ACC112 (cell line): ENCODE measurements around the gene FMNL2.

ENCODE experiments used
- H2AFZ ChIP-seq: fragments of 200-600 bp; sonication (generic); one replicate; pipeline ENCODE4 v1.6.0; 2017; ENCODE audit warnings: antibody characterized with exemption, low read length; ENCODE audit not compliant: unreplicated experiment
- H3K27ac ChIP-seq: fragments of 200-600 bp; sonication (generic); 2 replicates; pipeline ENCODE4 v1.5.1; 2014; ENCODE audit warnings: low read depth, mild to moderate bottlenecking, antibody characterized with exemption, low read length, moderate library complexity
- H3K27me3 ChIP-seq: fragments of 200-600 bp; sonication (generic); 2 replicates; pipeline ENCODE4 v1.6.1; 2014; ENCODE audit warnings: mild to moderate bottlenecking, antibody characterized with exemption, low read length, moderate library complexity, mixed read lengths; ENCODE audit not compliant: insufficient read depth
- H3K36me3 ChIP-seq: fragments of 200-600 bp; sonication (generic); 2 replicates; pipeline ENCODE4 v1.6.1; 2016; ENCODE audit warnings: mild to moderate bottlenecking, antibody characterized with exemption, low read length, moderate library complexity, mixed read lengths; ENCODE audit not compliant: insufficient read depth
- H3K4me1 ChIP-seq: fragments of 200-600 bp; sonication (generic); one replicate; pipeline ENCODE4 v1.6.1; 2016; ENCODE audit warnings: low read length, mixed read lengths; ENCODE audit not compliant: insufficient read depth, unreplicated experiment, control insufficient read depth
- H3K4me3 ChIP-seq: fragments of 200-600 bp; sonication (generic); 2 replicates; pipeline ENCODE4 v1.5.1; 2014; ENCODE audit warnings: mild to moderate bottlenecking, low read depth, low read length
- H3K79me2 ChIP-seq: fragments of 200-600 bp; sonication (generic); one replicate; pipeline ENCODE4 v1.6.0; 2016; ENCODE audit warnings: low read length; ENCODE audit not compliant: control insufficient read depth, unreplicated experiment, insufficient read depth

FMNL2 gene

DNA sequence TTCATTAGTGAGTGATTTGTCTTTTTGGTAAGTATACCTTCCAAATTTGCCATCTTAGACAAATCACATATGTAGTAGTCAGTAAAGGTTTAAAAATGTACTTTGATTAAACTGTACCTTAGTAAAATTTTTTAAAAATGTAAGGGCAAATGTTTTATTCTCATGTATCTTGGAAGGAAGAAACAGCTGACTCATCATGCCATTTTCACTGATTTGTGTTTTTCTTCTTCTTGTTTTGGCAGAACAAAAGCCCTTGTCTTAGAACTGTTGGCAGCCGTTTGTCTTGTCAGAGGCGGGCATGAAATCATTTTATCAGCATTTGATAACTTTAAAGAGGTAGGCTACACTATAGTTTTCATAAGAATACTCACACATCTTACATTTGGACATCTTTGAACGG lies 245.7 kb downstream of the FMNL2 start:
- H3K36me3 ChIP-seq = no peaks in the 10 kb centered on the region
- peak overlapping the region; percentile 60 for H3K27ac ChIP-seq
- 0 out of 2 replicates have a peak overlapping the region, but pooled peaks have one; percentile 7 for H3K4me3 ChIP-seq
- H3K79me2 ChIP-seq = no peaks in the 10 kb centered on the region
- H2AFZ ChIP-seq = no peak overlapping the region
- H3K4me1 ChIP-seq = peaks cover 45% of the 10 kb centered on the region
- no peaks in the 10 kb centered on the region for H3K27me3 ChIP-seq

DNA sequence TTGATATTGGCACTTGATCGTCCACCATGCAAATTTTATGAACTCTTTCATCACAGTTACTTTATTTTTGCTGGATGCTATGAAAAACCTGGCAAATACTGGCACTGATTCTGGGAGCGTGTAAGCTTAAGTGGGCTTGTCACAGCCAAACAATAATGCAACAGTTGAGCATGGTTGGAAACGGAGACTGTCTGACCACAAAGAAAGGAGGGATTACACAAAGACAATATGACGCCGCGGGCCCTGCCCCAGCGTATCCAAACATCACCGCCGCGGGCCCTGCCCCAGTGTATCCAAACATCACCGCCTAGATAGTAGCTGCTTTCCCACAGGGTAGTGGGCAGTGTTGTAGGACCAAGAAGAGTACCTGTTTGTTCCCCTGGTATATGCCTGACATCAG lies 246.4 kb downstream of the FMNL2 start:
- Histone ChIP-seq H3K79me2 (no peaks in the 10 kb centered on the region), H3K4me3 (no peak overlapping the region), H3K27ac (peak overlapping the region; percentile 60; the same call in 1 of the 2 replicates), H3K4me1 (peaks cover 50% of the 10 kb centered on the region), H2AFZ (no peak overlapping the region), H3K36me3 (no peaks in the 10 kb centered on the region), H3K27me3 (no peaks in the 10 kb centered on the region)

DNA sequence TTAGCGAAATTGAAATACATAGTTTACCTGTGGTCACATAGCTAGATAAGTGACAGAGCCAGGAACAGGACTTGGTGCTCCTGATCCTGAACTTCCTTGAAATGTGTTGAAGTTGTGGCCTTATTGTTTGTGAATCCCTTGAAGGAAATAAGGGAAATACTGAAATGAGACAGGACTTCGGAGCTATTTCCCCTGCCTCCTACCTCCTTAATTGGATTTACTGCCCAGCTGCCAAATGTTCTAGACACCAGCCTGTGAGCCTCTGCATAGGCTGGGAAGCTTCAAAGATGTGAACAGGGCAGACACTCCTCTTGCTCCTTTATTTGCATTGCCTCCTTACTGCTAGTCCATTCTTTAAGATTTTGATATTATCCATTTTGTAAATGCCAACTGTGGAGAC lies 247.1 kb downstream of the FMNL2 start:
- H3K4me3 ChIP-seq = no peak overlapping the region
- no peak overlapping the region for H3K27ac ChIP-seq
- peaks cover 58% of the 10 kb centered on the region for H3K4me1 ChIP-seq
- no peaks in the 10 kb centered on the region for H3K27me3 ChIP-seq
- peaks cover 2% of the 10 kb centered on the region for H3K79me2 ChIP-seq
- no peaks in the 10 kb centered on the region for H3K36me3 ChIP-seq
- H2AFZ ChIP-seq = no peak overlapping the region

DNA sequence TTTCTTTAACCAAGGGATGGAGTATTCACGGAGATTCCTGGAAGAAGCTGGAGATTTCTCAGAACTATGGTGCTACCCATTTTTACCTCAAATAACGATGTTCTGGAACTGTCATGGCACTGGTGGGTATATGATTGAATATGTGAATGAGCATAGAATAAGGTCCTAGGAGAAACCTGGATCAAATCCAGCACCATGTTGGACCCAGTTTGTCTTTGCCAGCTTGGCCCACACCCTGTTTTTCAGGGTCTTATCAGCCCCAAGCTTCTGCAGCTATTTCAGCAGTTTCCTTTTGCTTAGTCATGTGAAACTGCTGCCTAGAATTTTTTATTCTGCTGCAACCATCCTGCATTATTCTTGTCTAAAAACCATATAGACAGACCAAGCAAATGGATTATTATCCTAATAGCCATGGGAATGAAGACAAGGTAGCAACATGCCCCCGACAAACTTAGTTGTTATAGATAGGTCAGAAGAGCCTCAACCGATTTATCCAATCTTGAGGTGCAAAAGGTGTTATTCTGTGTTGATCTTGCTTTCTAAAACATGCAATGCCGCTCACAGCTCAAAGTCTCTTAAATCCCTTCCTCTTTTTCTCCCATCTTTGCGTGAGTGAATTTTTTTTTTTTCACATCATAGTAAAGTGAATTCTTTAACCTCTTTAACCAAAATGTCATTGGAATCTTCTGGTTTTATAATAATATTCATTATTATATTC lies 248.7 kb downstream of the FMNL2 start:
- H3K4me3 ChIP-seq = no peak overlapping the region
- H3K27me3 ChIP-seq = no peaks in the 10 kb centered on the region
- peaks cover 70% of the 10 kb centered on the region for H3K4me1 ChIP-seq
- no peak overlapping the region for H3K27ac ChIP-seq
- H3K36me3 ChIP-seq = no peaks in the 10 kb centered on the region
- no peak overlapping the region for H2AFZ ChIP-seq
- peaks cover 3% of the 10 kb centered on the region for H3K79me2 ChIP-seq

DNA sequence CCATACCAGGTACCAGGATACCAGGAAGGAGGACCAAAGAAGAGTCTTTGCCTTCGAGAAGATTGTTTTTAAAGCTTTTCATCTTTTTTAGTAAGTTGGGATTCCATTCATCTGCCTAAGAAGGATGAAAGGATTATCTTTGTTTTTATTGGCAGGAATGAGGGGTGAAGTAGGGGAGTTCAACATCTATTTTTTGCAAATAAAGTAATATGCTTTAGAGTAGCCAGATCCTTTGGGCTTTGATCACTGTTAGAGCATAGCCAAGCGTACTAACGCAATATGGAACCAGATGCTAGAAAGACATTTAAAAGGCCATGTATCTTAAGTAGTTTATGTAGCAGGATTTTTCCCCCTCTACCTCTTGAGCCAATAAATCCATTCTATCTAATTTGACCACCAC lies 249.3 kb downstream of the FMNL2 start:
- no peaks in the 10 kb centered on the region for H3K36me3 ChIP-seq

DNA sequence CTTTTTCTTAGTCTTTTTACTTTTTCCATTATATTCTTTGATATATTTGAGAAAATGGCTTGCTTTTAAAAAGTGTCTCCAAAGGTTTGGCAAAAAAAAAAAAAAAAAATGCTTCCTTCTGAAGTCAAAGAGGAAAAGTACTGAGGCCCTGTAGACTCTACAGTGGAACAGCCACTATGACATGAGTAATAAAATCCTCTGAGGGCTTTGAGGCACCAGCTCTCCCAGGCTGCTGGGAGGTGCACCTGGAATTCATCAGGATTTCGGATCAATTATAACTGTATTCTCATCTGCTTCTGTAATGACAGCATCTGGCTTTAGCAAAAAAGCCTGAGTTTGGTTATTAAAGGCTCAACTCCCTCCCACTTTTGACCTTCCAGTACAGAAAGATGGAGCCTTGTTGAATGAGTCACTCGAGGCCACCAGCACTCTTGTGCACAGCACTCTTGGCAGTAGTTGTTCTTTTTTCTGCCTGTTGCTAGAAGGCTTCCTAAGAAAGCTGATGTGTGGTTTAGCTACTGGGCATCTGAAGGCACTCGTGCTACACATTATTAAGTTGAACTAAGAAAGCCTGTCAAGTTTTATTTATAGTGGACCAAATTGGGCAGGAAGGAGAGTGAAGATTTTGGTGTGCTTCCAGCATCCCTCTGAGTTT lies 251.0 kb downstream of the FMNL2 start:
- Histone ChIP-seq H3K27ac (peak overlapping the region; percentile 60), H2AFZ (no peak overlapping the region), H3K4me3 (peak overlapping the region; percentile 6; the same call in 1 of the 2 replicates), H3K36me3 (no peaks in the 10 kb centered on the region), H3K79me2 (peaks cover 3% of the 10 kb centered on the region), H3K4me1 (peaks cover 60% of the 10 kb centered on the region), H3K27me3 (no peaks in the 10 kb centered on the region)

More for the DNA sequence above, 249.3 kb downstream of the FMNL2 start:
- H3K27me3 ChIP-seq = no peaks in the 10 kb centered on the region
- no peak overlapping the region for H2AFZ ChIP-seq
- peaks cover 70% of the 10 kb centered on the region for H3K4me1 ChIP-seq
- H3K79me2 ChIP-seq = peaks cover 3% of the 10 kb centered on the region
- H3K27ac ChIP-seq = no peak overlapping the region
- H3K4me3 ChIP-seq = no peak overlapping the region

DNA sequence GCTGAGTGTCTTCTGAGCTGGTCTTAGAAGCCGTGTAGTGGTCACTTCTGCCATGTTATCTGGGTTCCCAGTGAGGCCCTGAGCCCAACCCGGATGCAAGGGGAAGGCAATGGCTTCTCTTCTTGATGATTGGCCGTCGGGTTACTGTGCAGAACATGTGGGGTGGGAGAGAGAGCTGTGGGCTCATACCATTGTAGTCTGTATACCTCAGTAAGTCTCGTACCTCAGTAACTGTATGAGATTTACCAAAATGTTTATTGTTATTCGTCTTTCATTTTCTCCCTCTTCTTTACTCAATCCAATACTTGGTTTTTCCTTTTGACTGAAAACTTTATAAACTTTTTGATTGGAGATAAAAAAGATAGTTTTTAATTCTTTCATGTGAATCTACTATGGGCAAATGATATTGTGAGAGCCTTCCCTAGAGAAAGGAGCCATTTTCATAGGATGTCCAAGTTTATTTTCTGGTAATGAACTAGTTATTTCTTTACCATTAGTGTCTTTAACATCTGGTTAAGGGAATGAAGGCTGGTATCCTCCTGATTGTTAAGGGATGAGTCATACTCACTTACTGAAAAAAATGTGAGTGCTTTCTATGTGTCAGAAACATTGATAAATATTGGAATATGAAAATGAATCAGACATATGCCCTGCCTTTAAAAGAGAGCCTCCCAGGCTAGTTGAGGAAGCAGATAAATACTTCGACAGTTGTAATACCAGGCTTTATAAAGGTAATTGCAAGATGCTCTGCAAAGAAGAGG lies 252.4 kb downstream of the FMNL2 start:
- H3K27ac ChIP-seq = peak overlapping the region; percentile 60
- peaks cover 56% of the 10 kb centered on the region for H3K4me1 ChIP-seq
- H3K27me3 ChIP-seq = no peaks in the 10 kb centered on the region
- H3K4me3 ChIP-seq = no peak overlapping the region
- H3K36me3 ChIP-seq = no peaks in the 10 kb centered on the region
- H2AFZ ChIP-seq = no peak overlapping the region
- H3K79me2 ChIP-seq = peaks cover 3% of the 10 kb centered on the region

DNA sequence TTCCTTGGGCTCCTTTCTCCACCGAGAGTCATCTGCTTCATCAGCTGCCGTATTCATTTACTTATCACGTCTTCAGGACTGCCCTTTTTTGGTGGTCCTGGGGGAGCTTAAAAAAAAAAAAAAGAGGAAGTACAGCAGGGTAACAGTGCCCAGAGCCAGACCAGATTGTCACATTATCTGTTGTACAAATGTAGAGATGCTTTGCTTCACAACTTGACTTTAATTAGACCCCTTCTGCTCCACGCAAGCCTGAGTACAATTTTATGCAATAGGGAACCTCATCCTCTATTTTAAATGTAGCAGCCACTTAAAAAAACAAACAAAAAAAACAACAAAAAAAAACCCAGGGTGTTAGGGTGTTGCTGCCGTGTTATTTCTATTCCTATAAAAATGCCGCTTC lies 254.0 kb downstream of the FMNL2 start:
- H3K27me3 ChIP-seq = no peaks in the 10 kb centered on the region
- peaks cover 3% of the 10 kb centered on the region for H3K79me2 ChIP-seq
- H3K27ac ChIP-seq = no peak overlapping the region
- no peak overlapping the region for H3K4me3 ChIP-seq
- H3K4me1 ChIP-seq = peaks cover 43% of the 10 kb centered on the region
- H2AFZ ChIP-seq = no peak overlapping the region
- H3K36me3 ChIP-seq = no peaks in the 10 kb centered on the region

DNA sequence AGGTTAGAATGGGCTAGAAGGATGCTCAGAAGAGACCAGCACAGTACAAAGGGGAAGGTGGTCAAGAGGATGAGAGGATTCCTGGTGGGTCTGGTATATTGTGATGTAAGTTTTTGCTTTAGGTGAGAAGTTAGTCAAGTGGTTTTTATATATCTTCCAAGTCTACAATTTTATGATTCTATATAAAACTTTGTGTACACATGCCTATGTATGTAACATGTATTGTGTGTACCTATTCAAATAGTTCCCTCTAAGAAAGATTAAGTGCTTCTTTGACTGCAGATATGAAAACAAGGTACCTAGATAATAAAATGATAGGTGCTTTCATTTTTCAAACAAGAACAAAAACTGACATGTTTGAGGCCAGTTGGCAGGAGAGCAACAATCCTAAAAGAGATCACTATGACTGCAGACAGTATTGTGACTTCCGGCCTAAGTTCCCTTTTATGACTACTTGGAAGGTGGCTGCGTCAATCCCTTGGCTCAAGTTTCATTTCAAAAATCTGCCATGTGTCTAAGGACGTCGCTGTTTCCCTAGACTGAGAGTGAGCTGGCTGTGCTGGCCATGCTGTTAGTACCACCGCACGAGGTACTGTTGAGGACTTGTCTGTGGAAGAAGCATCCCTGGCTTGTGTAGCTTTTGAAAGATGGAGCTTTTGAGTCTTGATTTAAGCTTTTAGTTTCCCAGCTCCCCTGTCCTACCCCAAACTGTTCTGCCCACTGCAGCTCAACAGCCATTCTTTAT lies 259.2 kb downstream of the FMNL2 start:
- Histone ChIP-seq H3K27ac (peak overlapping the region; percentile 52), H3K4me3 (no peak overlapping the region), H2AFZ (no peak overlapping the region), H3K27me3 (no peaks in the 10 kb centered on the region), H3K79me2 (no peaks in the 10 kb centered on the region), H3K4me1 (peaks cover 8% of the 10 kb centered on the region), H3K36me3 (0 out of 2 replicates have a peak, but pooled peaks cover 4% of the 10 kb centered on the region)

DNA sequence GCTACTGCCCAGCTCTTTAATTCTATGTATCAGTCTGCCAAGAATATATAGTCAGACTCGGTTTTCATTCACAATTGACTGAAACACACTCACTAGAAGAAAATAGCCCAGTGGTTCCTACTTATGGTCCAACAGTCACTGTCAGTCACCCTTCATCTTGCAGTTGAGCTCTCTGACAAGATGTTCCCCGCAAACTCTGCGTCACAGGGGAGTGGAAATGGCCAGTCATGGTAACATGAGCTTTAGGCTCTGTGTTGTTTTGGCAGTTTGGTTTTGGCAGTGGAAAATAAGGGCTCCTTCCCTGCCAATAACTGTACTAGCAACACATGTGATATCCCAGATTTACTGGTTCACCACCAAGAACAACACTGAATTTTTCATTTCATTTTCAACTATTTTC lies 259.8 kb downstream of the FMNL2 start:
- Histone ChIP-seq H3K4me3 (no peak overlapping the region), H3K79me2 (no peaks in the 10 kb centered on the region), H3K27ac (peak overlapping the region; percentile 52), H3K4me1 (peaks cover 8% of the 10 kb centered on the region), H3K36me3 (peaks cover 4% of the 10 kb centered on the region; the same call in 1 of the 2 replicates), H2AFZ (no peak overlapping the region), H3K27me3 (no peaks in the 10 kb centered on the region)
